WTC11 (cell line): Measurements from ENCODE around the gene RIC3.

Experiments
- CBFB ChIP-seq: sonication (generic); formaldehyde crosslinking; IDR thresholded peaks from 2 replicates; pipeline ENCODE4 v1.8.1; 2022; ENCODE audit warnings: mild to moderate bottlenecking, low read depth, missing genetic modification reagents
- CTCF ChIP-seq: fragments of 200-600 bp; IDR thresholded peaks from 2 replicates; pipeline ENCODE4 v1.8.0; 2022; ENCODE audit warnings: antibody characterized with exemption
- ERG ChIP-seq: fragments of 250-450 bp; sonication (Bioruptor Pico); IDR thresholded peaks from 2 replicates; pipeline ENCODE4 v1.8.0; 2021; ENCODE audit warnings: mild to moderate bottlenecking
- ESRRA ChIP-seq: sonication (generic); formaldehyde crosslinking; IDR thresholded peaks from 2 replicates; pipeline ENCODE4 v1.8.1; 2022; ENCODE audit warnings: mild to moderate bottlenecking, missing genetic modification reagents, borderline replicate concordance
- FOXP1 ChIP-seq: sonication (generic); formaldehyde crosslinking; IDR thresholded peaks from 2 replicates; pipeline ENCODE4 v1.8.0; 2022; ENCODE audit warnings: missing genetic modification reagents, mild to moderate bottlenecking, moderate library complexity, borderline replicate concordance
- FOXP4 ChIP-seq: sonication (generic); formaldehyde crosslinking; IDR thresholded peaks from 2 replicates; pipeline ENCODE4 v1.8.0; 2022; ENCODE audit warnings: mild to moderate bottlenecking, missing genetic modification reagents
- GABPB1 ChIP-seq: sonication (generic); formaldehyde crosslinking; IDR thresholded peaks from 2 replicates; pipeline ENCODE4 v1.8.1; 2023; ENCODE audit warnings: mild to moderate bottlenecking, missing genetic modification reagents
- HMGXB4 ChIP-seq: sonication (generic); formaldehyde crosslinking; IDR thresholded peaks from 2 replicates; pipeline ENCODE4 v1.8.1; 2023; ENCODE audit warnings: mild to moderate bottlenecking, moderate library complexity, missing genetic modification reagents
- JUN ChIP-seq: sonication (generic); formaldehyde crosslinking; IDR thresholded peaks from 2 replicates; pipeline ENCODE4 v1.8.0; 2023; ENCODE audit warnings: mild to moderate bottlenecking, missing genetic modification reagents
- STAT6 ChIP-seq: sonication (generic); formaldehyde crosslinking; conservative IDR thresholded peaks from 2 replicates; pipeline ENCODE4 v1.8.1; 2023; ENCODE audit warnings: mild to moderate bottlenecking, low read depth, missing genetic modification reagents, moderate library complexity
- USF1 ChIP-seq: sonication (generic); formaldehyde crosslinking; IDR thresholded peaks from 2 replicates; pipeline ENCODE4 v1.8.0; 2022; ENCODE audit warnings: mild to moderate bottlenecking, missing genetic modification reagents
- USF2 ChIP-seq: sonication (generic); formaldehyde crosslinking; IDR thresholded peaks from 2 replicates; pipeline ENCODE4 v1.8.1; 2023; ENCODE audit warnings: mild to moderate bottlenecking, missing genetic modification reagents, moderate library complexity
- ZNF121 ChIP-seq: sonication (generic); formaldehyde crosslinking; IDR thresholded peaks from 2 replicates; pipeline ENCODE4 v1.8.0; 2023; ENCODE audit warnings: missing genetic modification reagents

- TF ChIP-seq CTCF (no peak), FOXP1 (CRISPR knock-in tag) (no peak), ZNF121 (no peak), GABPB1 (no peak), ERG (CRISPR knock-in tag) (no peak), FOXP4 (no peak), CBFB (CRISPR knock-in tag) (no peak), USF1 (CRISPR knock-in tag) (no peak), ESRRA (no peak), JUN (no peak), USF2 (CRISPR knock-in tag) (no peak), HMGXB4 (no peak), STAT6 (CRISPR knock-in tag) (no peak)
Observed at GRCh38 chr11:8086571-8086970, 82.3 kb downstream of the RIC3 start.
